ENCODE results near the gene ZNF32. TPM values are rescaled to one million over a fixed set of nuclear protein-coding genes. Genes with fewer than 3 reads are reported as not detected.

Gene ZNF32
- 52.7 TPM for total RNA-seq
- long read RNA-seq, transcript ZNF32-201 (3 exons, 1,137 nt): major isoform, 37 of 51 reads
- long read RNA-seq, partial matches to known transcripts: 0 of 51 reads
- long read RNA-seq, other reads (novel, unspliced or antisense): 11 of 51 reads

- ATAC-seq (ENCODE audit: poor library complexity) (peak; percentile 99), DNase-seq (peak; percentile 92)
- intact Hi-C loops (cut with DNase I): no loop called here
Observed at GRCh38 chr10:43648398-43649184, at the start of gene ZNF32. Gene ZNF32 (minus strand): TSS chr10:43648881. CDS start chr10:43646133, 2,748 bp downstream.

GRCh38 chr10:43698156-43698555 is 49.5 kb upstream of the ZNF32 start:
- ATAC-seq (ENCODE audit: poor library complexity) (peak; percentile 75), DNase-seq (no peak)
- intact Hi-C loops (cut with DNase I): no loop called here

GRCh38 chr10:43696909-43697483 is 48.3 kb upstream of the ZNF32 start:
- DNase-seq: no peak
- no peak for ATAC-seq (ENCODE audit: poor library complexity)
- intact Hi-C loops (cut with DNase I): no loop called here

DNA sequence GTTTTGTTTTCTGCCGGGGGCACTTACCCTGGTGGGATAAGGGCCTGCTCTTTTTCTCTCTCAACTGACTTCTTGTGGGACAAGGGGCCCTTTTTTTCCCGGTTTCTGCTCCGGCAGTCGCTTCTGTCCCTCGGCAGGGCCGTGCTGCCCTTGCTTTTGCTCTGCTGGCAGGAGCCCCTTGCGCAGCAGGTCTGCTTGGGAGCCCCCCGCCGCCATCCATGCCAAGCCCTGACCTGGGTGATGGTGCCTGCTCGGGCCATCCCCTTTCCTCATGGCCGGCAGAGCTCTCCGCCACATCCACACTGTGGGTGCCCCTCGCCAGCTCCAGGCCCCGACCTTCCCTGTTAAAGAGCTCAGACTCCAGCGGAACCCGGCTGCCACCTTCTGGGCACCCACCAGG is 47.0 kb upstream of the ZNF32 start:
- intact Hi-C loops (cut with DNase I): no loop called here
- DNase-seq (no peak), ATAC-seq (ENCODE audit: poor library complexity) (no peak)

GRCh38 chr10:43695321-43695720 is 46.6 kb upstream of the ZNF32 start:
- no peak for DNase-seq
- intact Hi-C loops (cut with DNase I): no loop called here

DNA sequence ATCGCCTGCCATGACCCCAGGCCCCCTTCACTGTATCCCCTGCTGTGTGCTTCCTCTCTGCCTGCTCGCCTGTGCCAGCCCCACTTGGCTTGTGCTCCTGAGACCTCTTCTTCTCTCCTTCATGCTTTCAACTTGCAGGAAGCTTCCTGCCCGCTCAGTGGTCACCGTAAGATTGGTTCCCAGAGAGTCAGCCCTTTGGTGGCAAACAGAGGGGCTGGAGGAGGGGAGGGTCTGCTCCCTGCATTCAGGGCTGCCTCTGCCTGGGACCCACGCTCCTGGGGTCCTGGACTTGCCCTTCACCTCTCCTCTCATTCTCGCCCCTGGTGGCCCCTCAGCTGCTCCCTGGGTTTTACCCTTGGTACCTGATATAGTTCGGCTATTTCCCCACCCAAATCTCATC is 45.8 kb upstream of the ZNF32 start:
- intact Hi-C loops (cut with DNase I): no loop called here
- DNase-seq (no peak), ATAC-seq (ENCODE audit: poor library complexity) (no peak)

More at GRCh38 chr10:43695321-43695720, 46.6 kb upstream of the ZNF32 start:
- no peak for ATAC-seq (ENCODE audit: poor library complexity)

- DNase-seq: no peak
- no peak for ATAC-seq (ENCODE audit: poor library complexity)
- intact Hi-C loops (cut with DNase I): no loop called here
Observed at GRCh38 chr10:43693602-43694001, 44.9 kb upstream of the ZNF32 start.

- ATAC-seq (ENCODE audit: poor library complexity) (no peak), DNase-seq (no peak)
- intact Hi-C loops (cut with DNase I): no loop called here
Observed at GRCh38 chr10:43692051-43692825, 43.6 kb upstream of the ZNF32 start.

DNA sequence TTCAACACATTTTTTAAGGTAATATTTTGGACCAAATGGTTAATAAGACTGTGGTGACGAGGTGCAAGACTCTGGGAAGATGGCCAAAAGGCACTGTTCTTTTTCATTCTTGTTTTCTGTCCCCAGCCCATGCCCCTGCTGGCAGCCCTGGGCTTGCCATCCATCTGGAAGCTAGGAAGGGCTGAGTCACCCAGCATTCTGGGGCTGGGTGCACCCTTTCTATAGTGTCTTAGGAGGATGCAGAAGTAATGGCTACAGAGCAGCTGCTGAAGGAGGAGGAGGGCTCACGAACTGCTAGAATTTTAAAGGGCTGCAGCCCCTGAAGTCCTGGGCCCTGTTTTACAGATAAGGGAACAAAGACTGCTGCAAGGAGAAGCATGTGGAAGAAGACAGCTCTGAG is 42.8 kb upstream of the ZNF32 start:
- intact Hi-C loops (cut with DNase I): no loop called here
- no peak for ATAC-seq (ENCODE audit: poor library complexity)
- DNase-seq: no peak

- peak; percentile 98 for ATAC-seq (ENCODE audit: poor library complexity)
- peak; percentile 93 for DNase-seq
- intact Hi-C loops (cut with DNase I): loop anchor here (5.0 to 10.0 kb wide), 2 partner anchors 215 to 622 kb away; no protein-coding TSS in a partner anchor
Observed at GRCh38 chr10:43689955-43690771, 41.5 kb upstream of the ZNF32 start.

DNA sequence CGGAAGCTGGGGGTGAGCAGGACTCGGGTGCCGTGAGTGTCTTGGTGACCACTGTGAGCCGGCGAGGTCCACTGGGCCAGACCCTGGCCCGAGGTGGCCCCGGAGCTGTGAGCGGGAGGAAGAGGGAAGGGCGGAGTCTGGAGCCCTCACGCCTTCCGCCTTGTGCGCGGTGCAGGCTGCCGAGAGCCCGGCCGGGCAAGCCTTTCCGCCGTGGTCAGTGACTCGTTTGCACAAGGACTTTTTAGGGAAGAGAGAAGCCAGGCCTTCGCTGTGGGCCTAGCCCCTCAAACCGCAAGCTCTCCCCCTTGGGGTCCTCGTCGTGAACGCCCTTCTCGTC is 40.9 kb upstream of the ZNF32 start:
- peak; percentile 85 for ATAC-seq (ENCODE audit: poor library complexity)
- intact Hi-C loops (cut with DNase I): loop anchor here (5.0 to 10.0 kb wide), 2 partner anchors 215 to 623 kb away; no protein-coding TSS in a partner anchor
- peak; percentile 84 for DNase-seq

GRCh38 chr10:43689007-43689491 is 40.4 kb upstream of the ZNF32 start:
- intact Hi-C loops (cut with DNase I): loop anchor here (5.0 to 10.0 kb wide), 2 partner anchors 216 to 623 kb away; no protein-coding TSS in a partner anchor
- DNase-seq (no peak), ATAC-seq (ENCODE audit: poor library complexity) (no peak)

- ATAC-seq (ENCODE audit: poor library complexity): no peak
- DNase-seq: no peak
- intact Hi-C loops (cut with DNase I): loop anchor here (5.0 to 10.0 kb wide), 2 partner anchors 216 to 624 kb away; no protein-coding TSS in a partner anchor
Observed at GRCh38 chr10:43688348-43688892, 39.7 kb upstream of the ZNF32 start.

DNA sequence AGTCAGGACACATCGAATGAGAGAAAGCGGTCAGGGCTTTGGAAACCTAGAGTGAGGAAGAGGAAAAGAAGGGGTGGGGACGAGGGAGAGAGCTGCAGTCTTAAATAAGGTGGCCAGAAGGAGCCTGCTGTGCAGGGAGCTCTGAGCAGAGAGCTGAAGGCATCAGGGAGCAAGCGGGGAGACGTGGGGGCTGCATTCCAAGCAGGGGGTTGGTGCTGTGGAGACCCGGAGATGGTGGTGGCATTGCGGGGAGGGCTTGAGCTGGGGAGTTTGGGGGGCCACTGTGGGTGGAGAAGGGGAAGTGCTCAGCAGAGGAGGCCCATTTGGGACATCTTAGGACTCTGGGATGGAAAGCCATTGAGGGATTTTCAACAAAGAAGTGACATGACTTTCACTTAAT is 38.7 kb upstream of the ZNF32 start:
- ATAC-seq (ENCODE audit: poor library complexity) (no peak), DNase-seq (no peak)
- intact Hi-C loops (cut with DNase I): loop anchor here (5.0 to 10.0 kb wide), 2 partner anchors 217 to 625 kb away; no protein-coding TSS in a partner anchor

DNA sequence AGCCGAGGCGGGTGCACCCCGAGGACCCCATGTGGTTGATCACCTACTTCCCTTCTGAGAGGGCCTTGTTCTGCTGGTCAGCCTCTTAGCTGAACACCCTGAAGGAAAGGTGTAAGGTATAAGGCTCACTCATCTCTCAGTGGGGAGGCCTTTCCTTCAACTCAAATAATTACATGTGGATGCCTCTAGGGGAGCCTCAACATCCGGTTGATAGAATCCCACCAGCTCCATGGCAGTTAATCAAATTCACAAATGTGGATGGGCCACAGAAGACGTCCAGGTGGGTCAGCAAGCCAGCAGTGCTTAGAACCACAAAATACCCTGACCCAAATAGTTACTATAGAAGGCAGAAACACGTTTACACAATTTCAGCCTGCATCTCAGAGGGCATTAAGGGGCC is 37.7 kb upstream of the ZNF32 start:
- intact Hi-C loops (cut with DNase I): loop anchor here (5.0 to 10.0 kb wide), 2 partner anchors 218 to 626 kb away; no protein-coding TSS in a partner anchor
- ATAC-seq (ENCODE audit: poor library complexity) (no peak), DNase-seq (no peak)

DNA sequence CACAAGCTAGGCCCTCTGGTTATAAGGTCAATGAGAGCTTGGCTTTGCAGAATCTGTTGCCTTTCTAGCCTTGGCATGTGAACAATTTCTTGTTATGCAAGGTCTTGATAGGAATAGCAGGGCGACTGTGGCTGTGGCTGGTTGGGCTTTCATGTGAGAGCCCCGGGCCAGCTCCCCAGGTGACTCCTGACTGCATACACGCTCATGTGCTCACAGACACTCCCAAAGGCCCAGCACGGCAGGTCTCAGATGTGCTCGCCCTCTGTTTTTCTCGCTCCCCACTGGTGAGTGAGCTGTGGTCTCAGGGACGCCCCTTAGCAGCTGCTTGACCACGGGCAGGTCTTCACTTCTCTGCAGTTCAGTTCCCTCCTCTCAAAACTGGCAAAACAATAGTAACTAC is 37.1 kb upstream of the ZNF32 start:
- ATAC-seq (ENCODE audit: poor library complexity): no peak
- intact Hi-C loops (cut with DNase I): loop anchor here (5.0 to 10.0 kb wide), 2 partner anchors 219 to 627 kb away; no protein-coding TSS in a partner anchor
- DNase-seq: peak; percentile 74

DNA sequence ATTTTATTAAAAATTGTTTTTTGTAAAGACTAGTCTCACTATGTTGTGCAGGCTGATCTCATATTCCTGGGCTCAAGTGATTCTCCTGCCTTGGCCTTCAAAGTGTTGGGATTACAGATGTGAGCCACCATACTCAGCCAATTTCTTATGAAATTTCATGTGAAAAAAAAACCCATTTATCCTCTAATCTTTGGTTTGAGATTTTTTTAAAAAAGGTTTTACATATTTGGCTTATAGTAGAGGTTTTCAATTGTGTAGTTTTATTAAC is 35.5 kb upstream of the ZNF32 start:
- ATAC-seq (ENCODE audit: poor library complexity): peak; percentile 27
- intact Hi-C loops (cut with DNase I): loop anchor here (10.0 kb wide), 1 partner anchor 221 kb away; no protein-coding TSS in a partner anchor

More for the DNA sequence above, 35.5 kb upstream of the ZNF32 start:
- DNase-seq: no peak

Measured in Right ventricle myocardium superior (tissue), 1 donor.